ENCODE data around the gene LINGO3.

GRCh38 chr19:2351591-2351990 is 43.6 kb upstream of the LINGO3 start:
- TF ChIP-seq CTCF (IDR thresholded peaks at IDR 0.05) (no peak), POLR2A (IDR thresholded peaks at IDR 0.05) (no peak)
